ENCODE measurements around the gene ABCC3. TPM values are rescaled to one million over a fixed set of nuclear protein-coding genes. Genes with fewer than 3 reads are reported as not detected.

Gene ABCC3
- total RNA-seq, 2 donors from 2014 or later, result 0.22 to 0.91 TPM

- peaks cover 10% of the 10 kb centered on the region for H3K4me1 Mint-ChIP-seq
- no peaks in the 10 kb centered on the region for H3K27me3 Mint-ChIP-seq (ENCODE audit: insufficient read depth)
- peak overlapping the region; percentile 97 for H3K27ac ChIP-seq (ENCODE audit: low read depth, low read length)
- peak; percentile 71 for DNase-seq
- no peaks in the 10 kb centered on the region for H3K4me1 ChIP-seq (ENCODE audit: control insufficient read depth, insufficient read depth, low read length)
- H3K36me3 Mint-ChIP-seq (ENCODE audit: low read depth), result peaks cover 20% of the 10 kb centered on the region
- H3K36me3 ChIP-seq (ENCODE audit: control insufficient read depth, insufficient read depth, low read length), result peaks cover 30% of the 10 kb centered on the region
- 56 to 79% methylated on average over 14 to 18 of the region's 19 CpGs for WGBS, 2 experiments (ENCODE audit: insufficient coverage in 1 of 2, insufficient read length in 1 of 2)
- no peak overlapping the region for H3K4me3 Mint-ChIP-seq
- no peak overlapping the region for H3K27ac Mint-ChIP-seq
- no peak overlapping the region for H3K4me3 ChIP-seq (ENCODE audit: low read length)
- no peak for TF ChIP-seq CTCF (conservative IDR thresholded peaks at IDR 0.05)
- H3K9me3 ChIP-seq (ENCODE audit: control insufficient read depth, low read length), result no peaks in the 10 kb centered on the region
- H3K9me3 Mint-ChIP-seq, result no peaks in the 10 kb centered on the region
- no peak overlapping the region for H3K9ac ChIP-seq (ENCODE audit: extremely low read depth, low read length, poor library complexity, severe bottlenecking)
- H3K27me3 ChIP-seq (ENCODE audit: control insufficient read depth, insufficient read depth, low read length, poor library complexity, severe bottlenecking), result no peaks in the 10 kb centered on the region
Observed at GRCh38 chr17:50689956-50690886, 55.5 kb downstream of the ABCC3 start.

GRCh38 chr17:50690887-50691549, 56.3 kb downstream of the ABCC3 start:
- Mint-ChIP-seq H3K36me3 (ENCODE audit: low read depth) (peaks cover 27% of the 10 kb centered on the region), H3K27me3 (ENCODE audit: insufficient read depth) (no peaks in the 10 kb centered on the region), H3K4me3 (no peak overlapping the region), H3K27ac (no peak overlapping the region), H3K4me1 (peaks cover 10% of the 10 kb centered on the region), H3K9me3 (no peaks in the 10 kb centered on the region)
- H3K4me3 ChIP-seq (ENCODE audit: low read length), result no peak overlapping the region
- peak overlapping the region; percentile 97 for H3K27ac ChIP-seq (ENCODE audit: low read depth, low read length)
- TF ChIP-seq CTCF (conservative IDR thresholded peaks at IDR 0.05), result no peak
- H3K9ac ChIP-seq (ENCODE audit: extremely low read depth, low read length, poor library complexity, severe bottlenecking), result no peak overlapping the region
- peaks cover 38% of the 10 kb centered on the region for H3K36me3 ChIP-seq (ENCODE audit: control insufficient read depth, insufficient read depth, low read length)
- no peaks in the 10 kb centered on the region for H3K27me3 ChIP-seq (ENCODE audit: control insufficient read depth, insufficient read depth, low read length, poor library complexity, severe bottlenecking)
- H3K4me1 ChIP-seq (ENCODE audit: control insufficient read depth, insufficient read depth, low read length), result no peaks in the 10 kb centered on the region
- no peaks in the 10 kb centered on the region for H3K9me3 ChIP-seq (ENCODE audit: control insufficient read depth, low read length)
- WGBS, 2 experiments (ENCODE audit: insufficient coverage in 1 of 2, insufficient read length in 1 of 2), result 90 to 92% methylated on average over 9 of the region's 9 CpGs
- no peak for DNase-seq

GRCh38 chr17:50691550-50692447, 57.1 kb downstream of the ABCC3 start:
- Histone ChIP-seq H3K4me3 (ENCODE audit: low read length) (no peak overlapping the region), H3K9ac (ENCODE audit: extremely low read depth, low read length, poor library complexity, severe bottlenecking) (no peak overlapping the region), H3K9me3 (ENCODE audit: control insufficient read depth, low read length) (no peaks in the 10 kb centered on the region), H3K27ac (ENCODE audit: low read depth, low read length) (no peak overlapping the region), H3K36me3 (ENCODE audit: control insufficient read depth, insufficient read depth, low read length) (peaks cover 46% of the 10 kb centered on the region), H3K4me1 (ENCODE audit: control insufficient read depth, insufficient read depth, low read length) (no peaks in the 10 kb centered on the region), H3K27me3 (ENCODE audit: control insufficient read depth, insufficient read depth, low read length, poor library complexity, severe bottlenecking) (no peaks in the 10 kb centered on the region)
- TF ChIP-seq CTCF (conservative IDR thresholded peaks at IDR 0.05), result no peak
- H3K27me3 Mint-ChIP-seq (ENCODE audit: insufficient read depth), result no peaks in the 10 kb centered on the region
- H3K27ac Mint-ChIP-seq, result no peak overlapping the region
- no peak for DNase-seq
- no peaks in the 10 kb centered on the region for H3K9me3 Mint-ChIP-seq
- peaks cover 4% of the 10 kb centered on the region for H3K4me1 Mint-ChIP-seq
- H3K4me3 Mint-ChIP-seq, result no peak overlapping the region
- peaks cover 33% of the 10 kb centered on the region for H3K36me3 Mint-ChIP-seq (ENCODE audit: low read depth)
- 84 to 89% methylated on average over 4 to 6 of the region's 6 CpGs for WGBS, 2 experiments (ENCODE audit: insufficient coverage in 1 of 2, insufficient read length in 1 of 2)
